HG03103 (cell line): ENCODE measurements around the gene RPF1.
"Not testable (repeated sequence)": the region's sequence is repeated elsewhere in the genome, so short reads cannot be mapped to it uniquely, and the experiment has no call there.

Experiments used
- ATAC-seq: cut with Tn5 transposase; IDR thresholded peaks from one replicate; pipeline ENCODE4 v1.9.1; 2021; ENCODE audit warnings: low read depth; ENCODE audit not compliant: unreplicated experiment

The RPF1 gene

GRCh38 chr1:84478876-84479868 is at the start of gene RPF1:
RPF1 (plus strand) TSS chr1:84479266; CDS start chr1:84479282, 16 bp downstream.
- ATAC-seq: peak; percentile 91

- no peak for ATAC-seq
Measured at GRCh38 chr1:84430546-84430945, 48.5 kb upstream of the RPF1 start.

- ATAC-seq: peak; percentile 55
Measured at GRCh38 chr1:84433258-84434080, 45.6 kb upstream of the RPF1 start.

- no peak for ATAC-seq
Measured at GRCh38 chr1:84434081-84434769, 44.8 kb upstream of the RPF1 start.

GRCh38 chr1:84434801-84435549 is 44.1 kb upstream of the RPF1 start:
- no peak for ATAC-seq

GRCh38 chr1:84436876-84437655 is 42.0 kb upstream of the RPF1 start:
- ATAC-seq: peak; percentile 44

GRCh38 chr1:84442256-84442655 is 36.8 kb upstream of the RPF1 start:
- ATAC-seq: peak; percentile 77

- not testable (repeated sequence) for ATAC-seq
Measured at GRCh38 chr1:84442747-84443646, 36.1 kb upstream of the RPF1 start.

GRCh38 chr1:84448704-84449103 is 30.4 kb upstream of the RPF1 start:
- ATAC-seq: not testable (repeated sequence)

GRCh38 chr1:84450910-84451309 is 28.2 kb upstream of the RPF1 start:
- ATAC-seq: no peak

GRCh38 chr1:84452436-84452835 is 26.6 kb upstream of the RPF1 start:
- no peak for ATAC-seq

GRCh38 chr1:84462118-84462517 is 16.9 kb upstream of the RPF1 start:
- ATAC-seq: no peak

GRCh38 chr1:84467298-84467697 is 11.8 kb upstream of the RPF1 start:
- ATAC-seq: no peak

GRCh38 chr1:84476225-84476624 is 2.8 kb upstream of the RPF1 start:
- ATAC-seq: no peak

GRCh38 chr1:84479998-84480397 is 932 bp downstream of the RPF1 start:
- ATAC-seq: no peak

GRCh38 chr1:84480650-84481049 is 1.6 kb downstream of the RPF1 start:
- no peak for ATAC-seq

- no peak for ATAC-seq
Measured at GRCh38 chr1:84481317-84481716, 2.3 kb downstream of the RPF1 start.

GRCh38 chr1:84488107-84488506 is 9.0 kb downstream of the RPF1 start:
- no peak for ATAC-seq
